Activated CD4-positive, alpha-beta T cell treated with anti-CD3 and anti-CD28 coated beads, Interleukin-2, Interleukin-6, amounts not matched to agents 100 ng/mL and 50 ng/mL, durations not matched to agents 16 hours and 8 hours (primary cell): ENCODE measurements around the gene BTG2.
"Not testable (repeated sequence)": the region's sequence is repeated elsewhere in the genome, so short reads cannot be mapped to it uniquely, and the experiment has no call there.

ENCODE experiments used
- DNase-seq: peaks from one replicate; pipeline ENCODE4 v3.0.0-alpha.2; 2020

BTG2 gene, protein sequence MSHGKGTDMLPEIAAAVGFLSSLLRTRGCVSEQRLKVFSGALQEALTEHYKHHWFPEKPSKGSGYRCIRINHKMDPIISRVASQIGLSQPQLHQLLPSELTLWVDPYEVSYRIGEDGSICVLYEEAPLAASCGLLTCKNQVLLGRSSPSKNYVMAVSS

DNA sequence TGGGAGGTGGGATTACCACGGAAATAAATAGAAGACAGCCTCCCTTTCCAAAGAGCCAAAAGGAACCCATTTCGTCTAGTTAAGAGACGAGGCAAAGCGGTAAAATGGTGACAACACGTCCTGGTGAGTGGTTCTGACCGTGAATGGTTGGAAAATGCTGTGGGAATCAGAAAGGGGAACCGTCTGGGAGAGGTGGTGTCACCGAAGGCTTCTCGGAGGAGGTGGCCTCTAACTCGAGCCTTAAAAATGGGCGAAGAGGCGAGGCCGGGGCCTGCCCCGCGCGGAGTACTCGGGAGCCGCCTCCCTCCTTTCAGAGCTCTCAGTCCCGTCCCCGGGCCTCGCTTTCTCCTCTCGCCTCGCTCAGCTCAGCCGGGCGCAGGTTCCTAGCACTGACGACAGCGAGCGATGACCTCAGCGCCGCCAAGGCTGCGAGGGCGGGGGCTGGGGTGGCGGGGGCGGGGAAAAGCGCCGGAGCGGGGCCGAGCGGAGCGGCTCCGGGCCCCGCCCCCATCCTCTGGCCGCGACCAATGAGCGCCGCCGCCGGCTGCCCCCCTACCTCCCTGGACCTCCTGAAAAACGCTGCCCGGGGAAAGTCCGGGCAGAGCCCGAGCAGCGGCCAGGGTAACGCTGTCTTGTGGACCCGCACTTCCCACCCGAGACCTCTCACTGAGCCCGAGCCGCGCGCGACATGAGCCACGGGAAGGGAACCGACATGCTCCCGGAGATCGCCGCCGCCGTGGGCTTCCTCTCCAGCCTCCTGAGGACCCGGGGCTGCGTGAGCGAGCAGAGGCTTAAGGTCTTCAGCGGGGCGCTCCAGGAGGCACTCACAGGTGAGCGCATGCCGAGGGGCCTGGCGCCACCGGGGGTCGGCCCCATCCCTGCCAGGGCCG lies at the start of gene BTG2:
TSS of gene BTG2 (plus strand) at position 601 of the 890 bp plus-strand sequence. CDS start at position 689, 88 bp downstream.
- DNase-seq: peak; percentile 94

DNA sequence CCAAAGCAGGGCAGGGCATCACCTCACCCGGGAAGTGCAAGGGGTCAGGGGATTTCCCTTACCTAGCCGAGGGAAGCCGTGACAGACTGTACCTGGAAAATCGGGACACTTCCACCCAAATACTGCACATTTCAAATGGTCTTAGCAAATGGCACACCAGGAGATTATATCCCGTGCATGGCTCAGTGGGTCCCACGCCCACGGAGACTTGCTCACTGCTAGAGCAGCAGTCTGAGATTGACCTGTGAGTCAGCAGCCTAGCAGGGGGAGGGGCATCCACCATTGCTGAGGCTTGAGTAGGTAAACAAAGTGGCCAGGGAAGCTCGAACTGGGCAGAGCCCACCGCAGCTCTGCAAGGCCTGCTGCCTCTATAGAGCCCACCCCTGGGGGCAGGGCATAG lies 48.7 kb upstream of the BTG2 start:
- DNase-seq: not testable (repeated sequence)

- DNase-seq: no peak
Measured at GRCh38 chr1:203263496-203263895, 41.8 kb upstream of the BTG2 start.

GRCh38 chr1:203264052-203264501 lies 41.2 kb upstream of the BTG2 start:
- DNase-seq: no peak

GRCh38 chr1:203265541-203265940 lies 39.8 kb upstream of the BTG2 start:
- no peak for DNase-seq

- not testable (repeated sequence) for DNase-seq
Measured at GRCh38 chr1:203266140-203266539, 39.2 kb upstream of the BTG2 start.

GRCh38 chr1:203267347-203267846 lies 37.9 kb upstream of the BTG2 start:
- peak; percentile 90 for DNase-seq

DNA sequence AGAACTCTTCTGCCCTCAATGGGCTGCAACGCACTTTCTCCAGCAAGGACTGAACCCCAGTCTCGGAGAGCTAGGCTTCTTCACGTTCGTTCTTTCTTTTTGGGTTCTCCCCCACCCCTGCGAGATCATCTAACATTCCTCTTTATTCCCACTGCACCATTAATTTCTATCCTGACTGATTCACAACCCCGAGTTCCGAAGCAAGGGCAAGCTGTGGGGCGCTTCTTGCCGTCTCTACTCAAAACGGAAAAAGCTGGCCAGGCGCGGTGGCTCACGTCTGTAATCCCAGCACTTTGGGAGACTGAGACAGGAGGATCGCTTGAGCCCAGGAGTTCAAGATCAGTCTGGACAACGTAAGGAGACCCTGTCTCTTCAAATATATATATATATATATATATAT lies 37.4 kb upstream of the BTG2 start:
- no peak for DNase-seq

DNA sequence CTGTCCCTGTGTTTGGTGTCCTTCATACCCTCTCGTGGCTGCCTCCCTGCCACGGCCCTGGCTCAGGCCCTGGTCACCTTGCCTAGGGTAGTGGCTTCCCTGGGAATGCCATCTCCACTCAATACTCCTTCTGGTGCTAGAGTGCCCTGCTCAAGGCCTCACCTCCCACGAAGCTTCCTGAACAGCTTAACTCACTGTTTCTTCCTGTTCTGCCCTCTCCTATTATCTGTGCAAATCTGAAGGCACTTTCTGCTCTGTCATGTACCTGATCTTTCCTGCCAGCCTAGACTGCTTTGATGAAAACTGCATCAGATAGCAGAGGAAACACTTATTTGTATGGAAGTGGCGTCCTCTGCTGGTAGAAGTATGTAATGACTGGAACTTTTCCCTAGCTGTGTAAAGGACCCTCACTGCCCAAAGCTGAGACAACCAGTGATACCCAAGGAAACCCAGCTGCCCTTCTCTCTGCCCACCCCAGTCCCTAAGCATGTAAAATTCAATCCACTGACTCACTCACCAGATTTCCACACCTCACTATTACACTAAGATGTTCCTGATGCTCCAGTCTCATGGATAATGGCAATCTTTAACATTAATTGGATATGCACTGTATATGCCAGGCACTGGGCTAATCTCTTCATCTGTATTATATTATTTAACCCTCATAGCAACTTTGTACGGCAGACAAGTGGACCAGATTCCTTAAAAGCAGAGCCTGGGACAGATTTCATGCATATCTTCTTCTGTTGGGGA lies 36.2 kb upstream of the BTG2 start:
- DNase-seq: peak; percentile 79

DNA sequence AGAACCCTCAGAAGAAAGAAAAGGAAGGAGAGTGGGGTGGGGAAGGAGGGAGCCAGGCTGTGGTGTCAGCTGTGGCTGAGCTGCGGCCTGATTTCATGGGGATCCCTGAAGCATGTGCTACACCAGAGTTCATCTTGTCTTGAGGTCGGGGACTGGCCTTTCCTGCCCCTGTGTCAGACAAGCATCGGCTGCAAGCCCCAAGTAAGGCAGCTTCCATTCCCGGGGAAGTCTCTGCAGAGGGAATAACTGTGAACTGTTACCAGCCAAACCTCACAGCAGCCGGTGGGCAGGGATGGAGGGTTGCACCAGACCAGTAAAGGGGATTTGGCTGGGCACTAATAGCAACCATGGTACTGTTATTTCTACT lies 35.7 kb upstream of the BTG2 start:
- no peak for DNase-seq

DNA sequence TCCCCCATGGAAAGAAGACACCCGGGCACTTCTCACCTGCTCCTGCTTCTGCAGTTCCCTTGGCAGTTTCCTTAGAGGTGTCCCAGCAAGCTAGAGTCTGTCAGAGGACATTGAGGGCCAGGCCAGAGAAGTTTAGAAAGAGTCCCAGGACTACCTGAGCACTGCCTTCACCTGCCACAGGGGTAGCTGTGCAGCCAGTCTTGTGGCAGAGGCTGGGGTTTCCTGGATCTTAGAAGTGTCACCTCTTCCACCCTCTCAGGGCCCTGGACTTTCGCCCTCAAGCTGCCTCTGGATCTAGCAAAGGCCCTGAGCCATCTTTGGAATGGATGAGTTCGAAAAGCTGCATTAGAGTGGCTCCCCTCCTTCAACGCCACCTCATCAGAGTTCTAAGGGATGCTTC lies 34.9 kb upstream of the BTG2 start:
- DNase-seq: no peak

DNA sequence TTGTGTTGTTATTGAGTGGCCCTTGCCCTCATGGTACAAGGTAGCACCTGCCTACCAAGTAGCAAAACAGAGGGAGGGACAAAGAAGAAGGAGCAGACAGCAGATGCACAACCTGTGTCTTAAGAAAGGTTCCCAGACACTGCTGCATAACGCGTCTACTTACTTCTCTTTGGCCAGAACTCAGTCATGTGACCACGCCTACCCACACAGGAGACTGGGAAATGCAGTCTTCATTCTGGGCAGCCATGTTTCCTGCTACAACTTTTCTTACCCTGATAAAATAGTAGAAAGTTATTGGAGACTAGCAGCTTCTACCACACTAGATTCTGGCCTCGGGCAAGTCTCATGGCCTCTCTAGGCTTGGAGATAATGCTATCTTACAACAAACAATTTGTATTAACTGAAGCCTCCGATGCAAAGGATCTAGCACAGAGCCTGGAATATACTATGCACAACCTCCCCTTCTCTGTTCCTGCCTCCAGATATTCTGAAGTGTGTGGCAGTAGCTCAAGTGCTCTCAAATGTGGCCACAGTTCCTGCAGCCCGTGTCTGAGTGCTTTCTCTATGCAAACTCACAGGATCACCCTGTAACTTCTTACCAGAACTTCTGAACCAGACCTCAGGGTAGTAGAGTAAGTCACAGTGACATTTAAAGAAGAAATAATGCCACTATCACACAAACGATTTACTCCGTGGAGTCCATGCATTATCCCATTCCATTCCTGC lies 34.1 kb upstream of the BTG2 start:
- peak; percentile 78 for DNase-seq

GRCh38 chr1:203271962-203272632 lies 33.2 kb upstream of the BTG2 start:
- no peak for DNase-seq

- DNase-seq: no peak
Measured at GRCh38 chr1:203272633-203273205, 32.6 kb upstream of the BTG2 start.

DNA sequence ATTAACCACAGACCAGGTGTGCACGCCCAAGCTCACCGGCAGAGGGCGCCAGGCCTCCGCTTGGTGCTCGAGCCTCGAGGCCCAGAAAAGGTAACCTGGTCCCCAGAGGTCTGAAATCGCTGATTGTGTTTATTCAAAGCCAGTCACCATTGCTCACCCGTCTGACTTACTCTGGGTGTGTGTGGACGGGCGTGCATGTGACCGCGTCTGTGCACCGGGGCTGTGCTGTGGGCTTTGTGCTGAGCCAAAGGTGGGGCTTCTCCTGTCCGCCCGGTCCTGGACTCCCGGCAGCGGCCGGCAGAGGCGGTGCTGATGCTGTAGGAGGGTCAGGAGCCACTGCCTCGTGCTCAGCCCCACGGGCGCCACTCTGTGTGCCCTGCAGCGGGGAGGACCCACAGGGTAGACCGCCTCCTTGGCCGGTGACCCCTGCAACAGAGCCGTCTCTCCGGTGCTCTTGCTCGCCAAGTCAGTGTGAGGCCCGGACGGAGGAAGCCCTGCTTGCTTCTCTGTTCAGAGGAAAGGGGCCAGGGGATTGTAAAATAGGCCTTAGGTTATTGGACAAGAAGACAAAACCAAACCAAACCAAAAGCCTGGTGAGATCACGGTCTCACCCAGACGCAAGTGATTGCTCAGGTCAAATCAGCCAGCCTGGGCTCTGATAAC lies 32.0 kb upstream of the BTG2 start:
- DNase-seq: peak; percentile 95

DNA sequence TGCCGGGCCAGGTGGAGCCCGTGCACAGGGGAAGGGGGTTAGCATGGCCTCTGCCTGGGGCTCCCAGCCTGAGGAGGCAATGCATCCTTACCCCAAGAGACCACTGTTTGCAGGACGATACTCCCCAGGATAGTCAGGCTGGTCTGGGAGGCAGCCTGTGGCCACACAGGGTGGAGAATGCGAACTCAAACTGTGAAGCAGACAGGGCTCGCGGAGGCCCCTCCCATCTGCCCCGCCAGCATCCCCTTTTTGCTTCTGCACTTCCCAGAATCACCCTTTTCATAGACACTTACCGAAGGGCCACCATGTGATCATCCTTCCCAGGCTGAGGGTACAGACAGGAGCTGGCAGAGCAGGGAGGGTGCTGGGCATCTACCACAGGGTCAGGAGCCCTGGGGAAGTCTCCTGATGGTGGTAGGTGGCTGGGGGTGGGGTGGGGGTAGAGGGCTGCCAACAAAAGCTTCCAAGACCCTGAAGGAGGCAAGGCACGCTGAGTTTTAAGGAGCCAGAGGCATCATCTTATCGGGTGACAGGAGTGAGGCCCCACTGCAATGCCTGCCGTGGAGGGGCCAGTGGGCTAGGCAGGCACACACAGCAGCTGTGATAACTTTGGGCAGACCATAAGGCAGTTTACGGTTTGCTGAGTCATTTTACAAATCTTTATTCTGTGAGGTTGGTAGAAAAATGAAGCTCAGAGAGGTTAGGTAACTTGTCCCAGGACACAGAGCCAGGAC lies 31.3 kb upstream of the BTG2 start:
- no peak for DNase-seq

- DNase-seq: no peak
Measured at GRCh38 chr1:203274603-203275381, 30.5 kb upstream of the BTG2 start.

DNA sequence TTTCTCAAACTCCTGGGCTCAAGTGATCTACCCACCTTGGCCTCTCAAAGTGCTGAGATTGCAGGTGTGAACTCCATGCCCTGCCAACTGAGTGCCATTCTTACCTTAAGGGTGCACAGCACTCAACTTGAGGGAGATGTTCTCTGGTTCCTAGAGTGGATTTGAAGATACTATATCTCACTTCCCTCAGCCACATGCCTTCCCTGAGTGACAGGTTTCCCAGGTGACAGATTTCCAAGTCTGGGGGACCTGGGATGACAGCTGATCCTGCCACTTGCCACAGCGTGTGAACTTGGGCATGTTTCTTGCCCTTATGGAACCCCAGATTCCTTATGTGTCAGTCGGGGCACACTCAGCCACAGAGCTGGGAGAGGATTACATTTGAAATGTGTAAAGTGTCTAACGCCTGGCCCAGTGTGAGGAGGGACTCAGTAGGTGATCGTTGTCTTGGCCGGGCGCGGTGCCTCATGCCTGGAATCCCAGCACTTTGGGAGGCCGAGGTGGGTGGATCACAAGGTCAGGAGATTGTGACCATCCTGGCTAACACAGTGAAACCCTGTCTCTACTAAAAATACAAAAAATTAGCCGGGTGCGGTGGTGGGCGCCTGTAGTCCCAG lies 29.6 kb upstream of the BTG2 start:
- no peak for DNase-seq

- no peak for DNase-seq
Measured at GRCh38 chr1:203276408-203276807, 28.9 kb upstream of the BTG2 start.
